GM23248 (cell line): ENCODE measurements around the gene CST11. TPM values are rescaled to one million over a fixed set of nuclear protein-coding genes. Genes with fewer than 3 reads are reported as not detected.

Experiments
- DNase-seq: peaks from one replicate; pipeline ENCODE4 v3.0.0-alpha.2; 2015
- H2AFZ ChIP-seq: fragments of 200-600 bp; sonication (generic); 2 replicates; pipeline ENCODE4 v1.6.1; 2016; ENCODE audit warnings: antibody characterized with exemption
- H3F3A ChIP-seq: fragments of 200-600 bp; sonication (generic); 2 replicates; pipeline ENCODE4 v1.6.1; 2016; ENCODE audit warnings: mild to moderate bottlenecking, antibody characterized with exemption, mixed run types; ENCODE audit not compliant: insufficient read depth
- H3K27ac ChIP-seq: fragments of 200-600 bp; sonication (generic); 2 replicates; pipeline ENCODE4 v1.5.1; 2016; ENCODE audit warnings: mild to moderate bottlenecking
- H3K27me3 ChIP-seq: fragments of 200-600 bp; sonication (generic); replicated peaks from 2 replicates; pipeline ENCODE4 v1.6.1; 2016; ENCODE audit warnings: mild to moderate bottlenecking; ENCODE audit not compliant: insufficient read depth
- H3K36me3 ChIP-seq: fragments of 200-600 bp; sonication (generic); 2 replicates; pipeline ENCODE4 v1.6.1; 2016; ENCODE audit warnings: low read depth, mild to moderate bottlenecking
- H3K4me1 ChIP-seq: fragments of 200-600 bp; sonication (generic); 2 replicates; pipeline ENCODE4 v1.6.1; 2016; ENCODE audit warnings: mild to moderate bottlenecking; ENCODE audit not compliant: insufficient read depth
- H3K4me2 ChIP-seq: fragments of 200-600 bp; sonication (generic); one replicate; pipeline ENCODE4 v1.6.1; 2016; ENCODE audit warnings: mild to moderate bottlenecking; ENCODE audit not compliant: unreplicated experiment
- H3K4me3 ChIP-seq: fragments of 200-600 bp; sonication (generic); 2 replicates; pipeline ENCODE4 v1.5.1; 2016; ENCODE audit warnings: mild to moderate bottlenecking
- H3K79me2 ChIP-seq: fragments of 200-600 bp; sonication (generic); 2 replicates; pipeline ENCODE4 v1.6.1; 2016; ENCODE audit warnings: mild to moderate bottlenecking; ENCODE audit not compliant: insufficient read depth
- H3K9ac ChIP-seq: fragments of 200-600 bp; sonication (generic); 2 replicates; pipeline ENCODE4 v1.6.1; 2016; ENCODE audit warnings: mild to moderate bottlenecking
- H3K9me2 ChIP-seq: fragments of 200-600 bp; sonication (generic); 2 replicates; pipeline ENCODE4 v1.6.1; 2016; ENCODE audit warnings: mixed run types, mild to moderate bottlenecking, moderate library complexity; ENCODE audit not compliant: insufficient read depth
- H3K9me3 ChIP-seq: fragments of 200-600 bp; sonication (generic); one replicate; pipeline ENCODE4 v1.6.1; 2017; ENCODE audit warnings: low read depth
- H4K20me1 ChIP-seq: fragments of 200-600 bp; sonication (generic); 2 replicates; pipeline ENCODE4 v1.6.0; 2016; ENCODE audit not compliant: insufficient read depth
- EZH2 ChIP-seq: fragments of 200-600 bp; sonication (generic); IDR thresholded peaks from 2 replicates; pipeline ENCODE4 v1.6.1; 2018; ENCODE audit warnings: antibody characterized with exemption, mild to moderate bottlenecking; ENCODE audit not compliant: insufficient read depth, poor library complexity, severe bottlenecking
- EZH2phosphoT487 ChIP-seq: fragments of 200-600 bp; sonication (generic); IDR thresholded peaks from 2 replicates; pipeline ENCODE4 v1.6.1; 2018; ENCODE audit warnings: antibody characterized with exemption, moderate library complexity, mild to moderate bottlenecking, low read depth; ENCODE audit not compliant: insufficient read depth
- WGBS, 2 experiments: methylation state at CpG; one replicate each; pipeline ENCODE4 v1.1.6; 2015 to 2017; ENCODE audit warnings: low lambda C conversion rate in 2 of 2, low coverage in 1 of 2; ENCODE audit errors: missing lambda C conversion rate in 2 of 2; 5-methylcytosine and 5-hydroxymethylcytosine counted together
- in situ Hi-C: fragments of 300-500 bp; cut with MboI; formaldehyde crosslinking; loops from 2 replicates; pipeline ENCODE4 v1.15.0; 2020
- polyA plus RNA-seq: library from polyadenylated mRNA; unstranded; fragments of >200 nt; fragmentation: Nextera tagmentation; extraction: Ambion mirVana; gene quantifications from 2 replicates; pipeline ENCODE4 v1.2.1, GENCODE V29; 2016
- total RNA-seq: library from RNA; depleted of rRNA; stranded (reverse); fragments of >200 nt; shearing (Covaris generic); gene quantifications from 2 replicates; pipeline ENCODE4 v1.2.3, GENCODE V29; 2014

The CST11 gene
- total and polyA plus RNA-seq, 2 experiments from 2014 or later: not detected

DNA sequence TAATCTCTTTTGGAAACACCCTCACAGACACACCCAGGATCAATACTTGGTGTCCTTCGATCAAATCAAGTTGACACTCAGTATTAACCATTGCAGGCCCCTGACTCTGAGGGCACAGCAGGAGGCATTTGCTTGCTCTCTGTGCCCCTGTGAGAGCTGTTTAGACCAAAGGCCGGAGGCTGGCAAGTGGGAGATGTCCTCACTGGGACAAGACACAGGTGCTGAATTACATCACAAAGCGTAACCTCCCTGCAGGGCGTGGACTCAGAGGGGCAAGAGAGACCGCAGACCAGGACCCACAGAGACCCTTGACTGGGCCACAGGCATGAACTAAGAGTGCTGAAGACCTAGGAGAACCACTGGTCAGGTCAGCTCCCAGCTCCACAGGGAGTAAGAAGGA lies 38.1 kb upstream of the CST11 start, which contains the start of gene CST8:
TSS of gene CST8 (plus strand) at position 301 of the 400 bp plus-strand sequence. CDS start 551 bp downstream, outside the sequence.
- WGBS, 2 experiments: 48 to 54% methylated on average over 5 of the region's 5 CpGs
- no peak within 1 kb of the TSS for H3K27ac ChIP-seq
- no peak within 1 kb of the TSS for H3K4me3 ChIP-seq
- H3K36me3 ChIP-seq: no peaks in the 10 kb centered on the region
- no peak within 1 kb of the TSS for H3K9ac ChIP-seq
- H3K4me1 ChIP-seq: no peaks in the 10 kb centered on the region
- no peaks in the 10 kb centered on the region for H4K20me1 ChIP-seq
- TF ChIP-seq EZH2phosphoT487 (no peak), EZH2 (no peak)
- no peak within 1 kb of the TSS for H3K4me2 ChIP-seq
- no peaks in the 10 kb centered on the region for H3K79me2 ChIP-seq
- in situ Hi-C loops: no loop called here
- H3F3A ChIP-seq: no peaks in the 10 kb centered on the region
- no peaks in the 10 kb centered on the region for H3K9me3 ChIP-seq
- no peak within 1 kb of the TSS for H2AFZ ChIP-seq
- DNase-seq: no peak
- no peaks in the 10 kb centered on the region for H3K27me3 ChIP-seq
- H3K9me2 ChIP-seq: no peaks in the 10 kb centered on the region

GRCh38 chr20:23488996-23489395 lies 36.3 kb upstream of the CST11 start:
- Histone ChIP-seq H3F3A (no peaks in the 10 kb centered on the region), H3K9me3 (no peaks in the 10 kb centered on the region), H3K36me3 (no peaks in the 10 kb centered on the region), H3K4me3 (no peak overlapping the region), H2AFZ (no peak overlapping the region), H3K79me2 (no peaks in the 10 kb centered on the region), H3K27ac (no peak overlapping the region), H3K4me1 (no peaks in the 10 kb centered on the region), H3K9ac (no peak overlapping the region), H3K4me2 (no peak overlapping the region), H3K9me2 (no peaks in the 10 kb centered on the region), H4K20me1 (no peaks in the 10 kb centered on the region), H3K27me3 (no peaks in the 10 kb centered on the region)
- WGBS, 2 experiments: 35 to 45% methylated on average over 3 of the region's 3 CpGs
- DNase-seq: no peak
- in situ Hi-C loops: no loop called here
- TF ChIP-seq EZH2 (no peak), EZH2phosphoT487 (no peak)

DNA sequence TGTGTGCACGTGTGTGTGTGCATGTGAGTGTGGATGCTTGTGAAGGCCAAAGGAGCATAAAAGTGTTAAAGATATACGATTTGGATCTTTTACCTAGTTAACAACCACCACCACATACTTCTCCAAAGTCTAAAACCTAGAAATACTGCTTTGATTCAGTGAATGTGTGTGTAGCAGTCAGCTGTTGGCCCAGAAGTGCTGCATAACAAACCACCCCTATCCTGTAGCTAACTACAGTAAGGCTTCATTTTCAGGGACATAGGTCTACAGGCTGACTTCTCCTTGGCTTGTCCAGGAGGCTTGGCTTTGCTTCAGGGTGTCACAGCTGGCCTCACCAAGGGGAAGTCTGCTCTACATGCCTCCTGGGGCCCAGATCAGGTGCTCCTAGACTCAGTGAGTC lies 35.8 kb upstream of the CST11 start:
- in situ Hi-C loops: no loop called here

GRCh38 chr20:23484081-23484480 lies 31.4 kb upstream of the CST11 start:
- Histone ChIP-seq H3K4me1 (no peaks in the 10 kb centered on the region), H3K9me3 (no peaks in the 10 kb centered on the region), H3K27me3 (no peaks in the 10 kb centered on the region), H3K9me2 (no peaks in the 10 kb centered on the region), H2AFZ (no peak overlapping the region), H3K79me2 (no peaks in the 10 kb centered on the region), H4K20me1 (no peaks in the 10 kb centered on the region), H3K4me3 (no peak overlapping the region), H3K9ac (no peak overlapping the region), H3K36me3 (no peaks in the 10 kb centered on the region), H3K4me2 (no peak overlapping the region), H3K27ac (no peak overlapping the region), H3F3A (no peaks in the 10 kb centered on the region)
- DNase-seq: no peak
- in situ Hi-C loops: no loop called here
- no peak for TF ChIP-seq EZH2
- no peak for TF ChIP-seq EZH2phosphoT487
- 26 to 27% methylated on average over 4 of the region's 4 CpGs for WGBS, 2 experiments

More for the DNA sequence above, 35.8 kb upstream of the CST11 start:
- TF ChIP-seq EZH2phosphoT487 (no peak), EZH2 (no peak)
- no peak overlapping the region for H2AFZ ChIP-seq
- H3K27me3 ChIP-seq: no peaks in the 10 kb centered on the region
- H3K9ac ChIP-seq: no peak overlapping the region
- no peaks in the 10 kb centered on the region for H3K79me2 ChIP-seq
- no peaks in the 10 kb centered on the region for H3K4me1 ChIP-seq
- no peak overlapping the region for H3K4me2 ChIP-seq
- H4K20me1 ChIP-seq: no peaks in the 10 kb centered on the region
- no peak for DNase-seq
- H3K27ac ChIP-seq: no peak overlapping the region
- H3K9me3 ChIP-seq: no peaks in the 10 kb centered on the region
- H3F3A ChIP-seq: no peaks in the 10 kb centered on the region
- 8 to 16% methylated on average over 2 of the region's 2 CpGs for WGBS, 2 experiments
- H3K9me2 ChIP-seq: no peaks in the 10 kb centered on the region
- H3K36me3 ChIP-seq: no peaks in the 10 kb centered on the region
- no peak overlapping the region for H3K4me3 ChIP-seq

DNA sequence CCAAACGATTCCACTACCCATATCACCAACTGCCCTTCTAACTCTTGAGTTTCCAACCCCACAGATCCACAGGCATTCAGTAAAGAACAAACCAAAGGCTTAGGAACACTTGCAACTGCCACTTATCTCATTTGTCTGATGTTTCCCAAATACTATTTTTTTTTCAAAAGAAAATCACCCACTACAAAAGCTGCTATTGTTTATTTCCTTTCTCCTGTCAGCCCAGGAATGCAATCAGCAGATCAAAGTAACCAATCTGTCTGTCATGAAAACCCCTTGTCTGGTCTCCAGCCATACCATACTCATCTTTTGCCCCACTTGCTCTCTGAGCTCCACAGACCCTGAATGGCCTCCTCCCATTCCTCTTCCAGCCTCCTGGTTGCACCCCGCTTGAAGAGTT lies 29.5 kb upstream of the CST11 start:
- Histone ChIP-seq H3K27me3 (no peaks in the 10 kb centered on the region), H3K9me2 (no peaks in the 10 kb centered on the region), H4K20me1 (no peaks in the 10 kb centered on the region), H3K9me3 (no peaks in the 10 kb centered on the region), H3K36me3 (no peaks in the 10 kb centered on the region), H3F3A (no peaks in the 10 kb centered on the region), H2AFZ (no peak overlapping the region), H3K79me2 (no peaks in the 10 kb centered on the region), H3K4me2 (no peak overlapping the region), H3K4me1 (no peaks in the 10 kb centered on the region), H3K9ac (no peak overlapping the region), H3K4me3 (no peak overlapping the region), H3K27ac (no peak overlapping the region)
- in situ Hi-C loops: no loop called here
- DNase-seq: no peak
- no peak for TF ChIP-seq EZH2
- no peak for TF ChIP-seq EZH2phosphoT487
- WGBS, 2 experiments: 15 to 19% methylated on average over 2 of the region's 2 CpGs
